Cardiac muscle cell (in vitro differentiated cells and primary cell): Measurements from ENCODE around the gene ADGRG3. TPM values are rescaled to one million over a fixed set of nuclear protein-coding genes. Genes with fewer than 3 reads are reported as not detected.

Experiments used
- DNase-seq, 2 donors: peaks; one replicate each; pipeline versions ENCODE4 v3.0.0 to v3.0.0-alpha.2; 2010 to 2017; ENCODE audit warnings: low read depth in 1 of 2, low spot score in 1 of 2
- H3K27ac ChIP-seq: fragments of 200-600 bp; sonication (generic); 2 replicates; pipeline ENCODE4 v1.5.1; 2016
- H3K27me3 ChIP-seq: fragments of 200-600 bp; sonication (generic); 2 replicates; pipeline ENCODE4 v1.6.0; 2016; ENCODE audit warnings: control low read depth
- H3K36me3 ChIP-seq: fragments of 200-600 bp; sonication (generic); 2 replicates; pipeline ENCODE4 v1.5.1; 2016; ENCODE audit warnings: control low read depth
- H3K4me1 ChIP-seq: fragments of 200-600 bp; sonication (generic); 2 replicates; pipeline ENCODE4 v1.8.1; 2017; ENCODE audit warnings: low read depth, mild to moderate bottlenecking, mixed run types
- H3K4me3 ChIP-seq: fragments of 200-600 bp; sonication (generic); 2 replicates; pipeline ENCODE4 v1.5.1; 2016; ENCODE audit warnings: mild to moderate bottlenecking
- H3K9me3 ChIP-seq: fragments of 200-600 bp; sonication (generic); 2 replicates; pipeline ENCODE4 v1.5.1; 2017; ENCODE audit warnings: low read depth, mild to moderate bottlenecking, control low read depth
- CTCF ChIP-seq: IDR thresholded peaks from 2 replicates; pipeline ENCODE4 v1.5.1; 2012; ENCODE audit warnings: low read depth, mild to moderate bottlenecking, low read length
- polyA plus RNA-seq: library from polyadenylated mRNA; unstranded; fragments of >200 nt; fragmentation: Nextera tagmentation; extraction: Ambion mirVana; gene quantifications from 2 replicates; pipeline ENCODE4 v1.2.1, GENCODE V29; 2016
- total RNA-seq: library from RNA; depleted of rRNA; stranded (reverse); fragments of >200 nt; gene quantifications from 2 replicates; pipeline ENCODE4 v1.2.3, GENCODE V29; 2016

The ADGRG3 gene
- total RNA-seq (not detected in 2 replicates), polyA plus RNA-seq (0.41 TPM in 1 of 2 replicates, not detected in the other)

- Histone ChIP-seq H3K27ac (no peak within 1 kb of the TSS), H3K36me3 (no peaks in the 10 kb centered on the region), H3K9me3 (no peaks in the 10 kb centered on the region), H3K27me3 (no peaks in the 10 kb centered on the region), H3K4me3 (no peak within 1 kb of the TSS), H3K4me1 (no peaks in the 10 kb centered on the region)
- DNase-seq = no peak
- TF ChIP-seq CTCF = no peak
Measured at GRCh38 chr16:57668263-57668571, at the start of gene ADGRG3. TSS of gene ADGRG3 (plus strand) at chr16:57668306. CDS start at chr16:57668348, 42 bp downstream.

- Histone ChIP-seq H3K4me3 (no peak overlapping the region), H3K27me3 (no peaks in the 10 kb centered on the region), H3K27ac (no peak overlapping the region), H3K36me3 (no peaks in the 10 kb centered on the region), H3K4me1 (peaks cover 4% of the 10 kb centered on the region), H3K9me3 (no peaks in the 10 kb centered on the region)
- no peak for DNase-seq
- TF ChIP-seq CTCF = no peak
Measured at GRCh38 chr16:57619133-57619605, 48.9 kb upstream of the ADGRG3 start.

GRCh38 chr16:57619606-57620334 lies 48.3 kb upstream of the ADGRG3 start:
- Histone ChIP-seq H3K4me3 (no peak overlapping the region), H3K36me3 (no peaks in the 10 kb centered on the region), H3K27ac (no peak overlapping the region), H3K27me3 (no peaks in the 10 kb centered on the region), H3K9me3 (no peaks in the 10 kb centered on the region), H3K4me1 (peaks cover 4% of the 10 kb centered on the region)
- TF ChIP-seq CTCF = no peak
- DNase-seq = no peak

GRCh38 chr16:57620335-57621231 lies 47.5 kb upstream of the ADGRG3 start:
- DNase-seq = no peak
- H3K4me1 ChIP-seq = peaks cover 4% of the 10 kb centered on the region
- no peaks in the 10 kb centered on the region for H3K36me3 ChIP-seq
- no peak for TF ChIP-seq CTCF
- no peak overlapping the region for H3K27ac ChIP-seq
- no peaks in the 10 kb centered on the region for H3K27me3 ChIP-seq
- H3K4me3 ChIP-seq = no peak overlapping the region
- no peaks in the 10 kb centered on the region for H3K9me3 ChIP-seq

- Histone ChIP-seq H3K4me1 (peaks cover 4% of the 10 kb centered on the region), H3K4me3 (no peak overlapping the region), H3K27ac (no peak overlapping the region), H3K36me3 (no peaks in the 10 kb centered on the region), H3K9me3 (no peaks in the 10 kb centered on the region), H3K27me3 (no peaks in the 10 kb centered on the region)
- no peak for TF ChIP-seq CTCF
- DNase-seq = no peak
Measured at GRCh38 chr16:57621521-57622271, 46.4 kb upstream of the ADGRG3 start.
